Smooth muscle cell (in vitro differentiated cells): Measurements from ENCODE around the gene PURA. TPM values are rescaled to one million over a fixed set of nuclear protein-coding genes. Genes with fewer than 3 reads are reported as not detected.
"Not testable (repeated sequence)": the region's sequence is repeated elsewhere in the genome, so short reads cannot be mapped to it uniquely, and the experiment has no call there.

Experiments
- DNase-seq: peaks from one replicate; lab custom pipeline; 2025; ENCODE audit not compliant: unreplicated experiment; lab: John Stamatoyannopoulos, UW
- H2AFZ ChIP-seq: fragments of 200-600 bp; sonication (generic); 2 replicates; pipeline ENCODE4 v1.6.0; 2016; ENCODE audit warnings: antibody characterized with exemption, low read depth, mild to moderate bottlenecking
- H3F3A ChIP-seq: fragments of 200-600 bp; sonication (generic); 2 replicates; pipeline ENCODE4 v1.6.0; 2017; ENCODE audit warnings: antibody characterized with exemption, low read depth
- H3K27ac ChIP-seq: fragments of 200-600 bp; sonication (generic); 2 replicates; pipeline ENCODE4 v1.5.1; 2016; ENCODE audit warnings: low read depth, mild to moderate bottlenecking
- H3K27me3 ChIP-seq: fragments of 200-600 bp; sonication (generic); 2 replicates; pipeline ENCODE4 v1.6.1; 2016; ENCODE audit warnings: low read depth, mild to moderate bottlenecking
- H3K36me3 ChIP-seq: fragments of 200-600 bp; sonication (generic); 2 replicates; pipeline ENCODE4 v1.5.1; 2016; ENCODE audit warnings: low read depth
- H3K4me1 ChIP-seq: fragments of 200-600 bp; sonication (generic); 2 replicates; pipeline ENCODE4 v1.5.1; 2016; ENCODE audit warnings: low read depth
- H3K4me2 ChIP-seq: fragments of 200-600 bp; sonication (generic); 2 replicates; pipeline ENCODE4 v1.6.0; 2016; ENCODE audit warnings: mild to moderate bottlenecking
- H3K4me3 ChIP-seq: fragments of 200-600 bp; sonication (generic); 2 replicates; pipeline ENCODE4 v1.5.1; 2016; ENCODE audit warnings: mild to moderate bottlenecking
- H3K79me2 ChIP-seq: fragments of 200-600 bp; sonication (generic); 2 replicates; pipeline ENCODE4 v1.6.0; 2016; ENCODE audit warnings: low read depth, mild to moderate bottlenecking
- H3K9ac ChIP-seq: fragments of 200-600 bp; sonication (generic); 2 replicates; pipeline ENCODE4 v1.6.0; 2016; ENCODE audit warnings: low read depth
- H3K9me3 ChIP-seq: fragments of 200-600 bp; sonication (generic); replicated peaks from 2 replicates; pipeline ENCODE4 v1.5.1; 2016; ENCODE audit warnings: low read depth
- H4K20me1 ChIP-seq: fragments of 200-600 bp; sonication (generic); 2 replicates; pipeline ENCODE4 v1.6.0; 2016; ENCODE audit warnings: low read depth
- WGBS: methylation state at CpG from one replicate; pipeline ENCODE4 v1.1.7; 2016; ENCODE audit warnings: low lambda C conversion rate; 5-methylcytosine and 5-hydroxymethylcytosine counted together
- polyA plus RNA-seq: library from polyadenylated mRNA; unstranded; fragments of >200 nt; fragmentation: Nextera tagmentation; extraction: Ambion mirVana; gene quantifications from 2 replicates; pipeline ENCODE4 v1.2.1, GENCODE V29; 2016
- total RNA-seq: library from RNA; depleted of rRNA; stranded (reverse); fragments of >200 nt; gene quantifications from 2 replicates; pipeline ENCODE4 v1.2.3, GENCODE V29; 2014
- TF ChIP-seq, protein P1 (sequence below): fragments of 200-600 bp; sonication (generic); IDR thresholded peaks from 2 replicates; pipeline ENCODE4 v1.5.1; 2017; ENCODE audit warnings: borderline replicate concordance, mild to moderate bottlenecking, antibody characterized with exemption; ENCODE audit not compliant: insufficient read depth, poor library complexity, severe bottlenecking

PURA gene
- total and polyA plus RNA-seq, 2 experiments from 2014 or later: 5.2 to 9.4 TPM

DNA sequence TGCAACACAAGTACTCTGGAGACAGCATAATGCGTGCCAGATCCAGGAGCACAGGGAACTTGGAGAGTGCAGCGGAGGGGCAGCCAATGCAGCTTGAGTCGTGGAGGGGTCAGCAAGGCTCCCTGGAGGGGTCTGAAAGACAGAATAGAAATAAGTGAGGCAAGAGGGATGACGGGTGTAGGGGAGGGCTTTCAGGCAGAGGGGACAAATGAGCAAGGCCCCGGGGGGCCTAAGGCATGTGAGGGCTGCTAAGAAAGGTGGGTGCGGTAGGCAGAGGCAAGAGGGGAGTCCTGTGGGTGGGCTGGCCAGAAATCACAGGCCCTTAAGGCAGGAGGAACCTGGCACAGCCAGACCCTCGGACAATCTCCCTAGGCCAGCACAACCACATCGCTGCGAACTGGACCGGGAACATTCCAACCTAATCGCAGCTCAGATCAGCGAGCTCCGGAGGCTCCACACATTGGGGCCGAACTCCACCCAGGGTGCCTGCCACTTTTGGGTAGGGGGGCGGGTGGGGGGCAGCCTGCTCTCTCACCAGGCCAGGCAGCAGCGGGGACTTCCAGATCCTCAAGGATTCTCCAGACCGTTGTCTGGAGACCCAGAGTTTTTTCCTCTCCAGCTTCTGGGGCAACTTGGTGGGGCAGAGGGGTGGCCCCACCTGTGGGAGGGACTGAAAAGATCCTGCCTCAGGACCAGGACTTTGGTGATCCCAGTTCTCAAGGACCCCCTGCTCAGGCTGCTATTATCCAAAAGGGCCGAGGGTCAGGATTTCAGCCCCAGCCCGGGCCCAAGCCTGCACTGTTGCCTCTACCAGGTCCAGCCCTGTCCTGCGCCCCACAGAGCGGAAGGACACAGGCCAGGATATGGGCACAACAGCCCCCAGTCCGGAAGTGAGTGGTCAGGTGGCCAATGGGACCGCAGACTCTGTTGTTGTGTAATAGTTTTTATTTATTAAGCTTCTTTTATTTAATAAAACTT lies 38.4 kb downstream of the PURA start:
- Histone ChIP-seq H3K4me2 (no peak overlapping the region), H3K9ac (no peak overlapping the region), H3K27me3 (peaks cover 20% of the 10 kb centered on the region), H3F3A (no peaks in the 10 kb centered on the region), H3K27ac (no peak overlapping the region), H3K4me3 (no peak overlapping the region), H3K79me2 (no peaks in the 10 kb centered on the region), H3K9me3 (no peaks in the 10 kb centered on the region), H2AFZ (no peak overlapping the region), H3K4me1 (peaks cover 9% of the 10 kb centered on the region), H4K20me1 (peaks cover 32% of the 10 kb centered on the region), H3K36me3 (no peaks in the 10 kb centered on the region)
- WGBS: 64% methylated on average over 22 of the region's 23 CpGs
- no peak for DNase-seq
- TF ChIP-seq, protein P1, sequence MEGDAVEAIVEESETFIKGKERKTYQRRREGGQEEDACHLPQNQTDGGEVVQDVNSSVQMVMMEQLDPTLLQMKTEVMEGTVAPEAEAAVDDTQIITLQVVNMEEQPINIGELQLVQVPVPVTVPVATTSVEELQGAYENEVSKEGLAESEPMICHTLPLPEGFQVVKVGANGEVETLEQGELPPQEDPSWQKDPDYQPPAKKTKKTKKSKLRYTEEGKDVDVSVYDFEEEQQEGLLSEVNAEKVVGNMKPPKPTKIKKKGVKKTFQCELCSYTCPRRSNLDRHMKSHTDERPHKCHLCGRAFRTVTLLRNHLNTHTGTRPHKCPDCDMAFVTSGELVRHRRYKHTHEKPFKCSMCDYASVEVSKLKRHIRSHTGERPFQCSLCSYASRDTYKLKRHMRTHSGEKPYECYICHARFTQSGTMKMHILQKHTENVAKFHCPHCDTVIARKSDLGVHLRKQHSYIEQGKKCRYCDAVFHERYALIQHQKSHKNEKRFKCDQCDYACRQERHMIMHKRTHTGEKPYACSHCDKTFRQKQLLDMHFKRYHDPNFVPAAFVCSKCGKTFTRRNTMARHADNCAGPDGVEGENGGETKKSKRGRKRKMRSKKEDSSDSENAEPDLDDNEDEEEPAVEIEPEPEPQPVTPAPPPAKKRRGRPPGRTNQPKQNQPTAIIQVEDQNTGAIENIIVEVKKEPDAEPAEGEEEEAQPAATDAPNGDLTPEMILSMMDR: no peak

DNA sequence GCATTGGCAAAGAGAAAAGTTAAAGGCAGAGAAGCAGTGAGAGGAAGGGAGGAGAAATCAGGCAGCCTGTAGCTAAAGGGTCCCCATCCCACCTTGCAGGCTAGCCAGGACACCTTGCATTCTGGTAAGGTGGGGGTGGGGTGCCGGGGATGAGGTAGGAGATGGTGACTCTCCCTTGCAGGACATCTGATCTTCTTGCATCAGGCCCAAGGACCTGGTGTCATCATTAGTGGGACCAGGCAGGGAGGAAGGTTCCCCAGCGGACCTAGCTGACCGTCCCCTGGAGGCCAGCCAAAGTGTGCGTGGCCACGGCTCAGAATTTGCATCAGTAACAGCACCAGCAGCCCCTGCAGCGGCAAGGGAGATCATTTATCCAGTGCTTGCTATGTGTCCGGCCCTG lies 39.3 kb downstream of the PURA start:
- 63% methylated on average over 7 of the region's 7 CpGs for WGBS
- Histone ChIP-seq H4K20me1 (peaks cover 22% of the 10 kb centered on the region), H3K27me3 (peaks cover 11% of the 10 kb centered on the region), H3K9me3 (no peaks in the 10 kb centered on the region), H3K79me2 (no peaks in the 10 kb centered on the region), H2AFZ (no peak overlapping the region), H3K4me1 (peaks cover 9% of the 10 kb centered on the region), H3K4me3 (no peak overlapping the region), H3K4me2 (no peak overlapping the region), H3K9ac (no peak overlapping the region), H3F3A (no peaks in the 10 kb centered on the region), H3K27ac (no peak overlapping the region), H3K36me3 (no peaks in the 10 kb centered on the region)
- TF ChIP-seq, protein P1: no peak
- no peak for DNase-seq

DNA sequence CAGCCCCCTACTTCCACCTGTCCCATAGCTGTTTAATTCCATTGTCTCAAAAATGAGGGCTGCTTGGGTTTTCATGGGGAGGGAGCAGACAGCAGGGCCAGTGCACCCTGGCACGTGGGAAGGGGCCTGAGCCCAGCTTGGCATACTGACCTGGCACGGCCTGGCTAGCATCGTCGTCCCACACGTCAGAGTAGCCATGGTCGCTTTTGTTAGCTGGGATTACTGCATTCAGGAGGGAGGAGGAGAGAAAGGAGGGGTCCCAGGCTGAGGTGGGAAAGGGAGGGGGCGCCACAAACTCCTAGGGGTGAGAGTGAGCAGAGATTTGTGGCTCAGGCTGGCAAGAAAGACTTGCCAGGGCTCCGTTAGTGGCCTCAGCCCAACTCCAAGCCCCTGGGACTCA lies 40.0 kb downstream of the PURA start:
- no peak overlapping the region for H3K9ac ChIP-seq
- no peaks in the 10 kb centered on the region for H3K9me3 ChIP-seq
- DNase-seq: no peak
- no peaks in the 10 kb centered on the region for H3K79me2 ChIP-seq
- no peaks in the 10 kb centered on the region for H3F3A ChIP-seq
- H3K27me3 ChIP-seq: peaks cover 6% of the 10 kb centered on the region
- H4K20me1 ChIP-seq: peaks cover 16% of the 10 kb centered on the region
- H3K4me3 ChIP-seq: no peak overlapping the region
- H3K27ac ChIP-seq: no peak overlapping the region
- WGBS: 61% methylated on average over 8 of the region's 8 CpGs
- TF ChIP-seq, protein P1: no peak
- H2AFZ ChIP-seq: no peak overlapping the region
- peaks cover 9% of the 10 kb centered on the region for H3K4me1 ChIP-seq
- H3K4me2 ChIP-seq: no peak overlapping the region
- no peaks in the 10 kb centered on the region for H3K36me3 ChIP-seq

- H3K9ac ChIP-seq, H2AFZ ChIP-seq, H3K9me3 ChIP-seq, H3K4me2 ChIP-seq, H3K79me2 ChIP-seq, H3K4me3 ChIP-seq, H3F3A ChIP-seq, DNase-seq, H4K20me1 ChIP-seq, H3K4me1 ChIP-seq, H3K36me3 ChIP-seq, H3K27ac ChIP-seq, H3K27me3 ChIP-seq: not testable (repeated sequence)
- WGBS: 90% methylated on average over 21 of the region's 21 CpGs
These were observed 40.9 kb downstream of the PURA start for GRCh38 chr5:140154710-140155381.
